GM18858 (cell line): ENCODE results near the gene GTF2IRD1.

Experiments
- ATAC-seq: cut with Tn5 transposase; IDR thresholded peaks from one replicate; pipeline ENCODE4 v1.9.1; 2021; ENCODE audit not compliant: unreplicated experiment

Gene GTF2IRD1

DNA sequence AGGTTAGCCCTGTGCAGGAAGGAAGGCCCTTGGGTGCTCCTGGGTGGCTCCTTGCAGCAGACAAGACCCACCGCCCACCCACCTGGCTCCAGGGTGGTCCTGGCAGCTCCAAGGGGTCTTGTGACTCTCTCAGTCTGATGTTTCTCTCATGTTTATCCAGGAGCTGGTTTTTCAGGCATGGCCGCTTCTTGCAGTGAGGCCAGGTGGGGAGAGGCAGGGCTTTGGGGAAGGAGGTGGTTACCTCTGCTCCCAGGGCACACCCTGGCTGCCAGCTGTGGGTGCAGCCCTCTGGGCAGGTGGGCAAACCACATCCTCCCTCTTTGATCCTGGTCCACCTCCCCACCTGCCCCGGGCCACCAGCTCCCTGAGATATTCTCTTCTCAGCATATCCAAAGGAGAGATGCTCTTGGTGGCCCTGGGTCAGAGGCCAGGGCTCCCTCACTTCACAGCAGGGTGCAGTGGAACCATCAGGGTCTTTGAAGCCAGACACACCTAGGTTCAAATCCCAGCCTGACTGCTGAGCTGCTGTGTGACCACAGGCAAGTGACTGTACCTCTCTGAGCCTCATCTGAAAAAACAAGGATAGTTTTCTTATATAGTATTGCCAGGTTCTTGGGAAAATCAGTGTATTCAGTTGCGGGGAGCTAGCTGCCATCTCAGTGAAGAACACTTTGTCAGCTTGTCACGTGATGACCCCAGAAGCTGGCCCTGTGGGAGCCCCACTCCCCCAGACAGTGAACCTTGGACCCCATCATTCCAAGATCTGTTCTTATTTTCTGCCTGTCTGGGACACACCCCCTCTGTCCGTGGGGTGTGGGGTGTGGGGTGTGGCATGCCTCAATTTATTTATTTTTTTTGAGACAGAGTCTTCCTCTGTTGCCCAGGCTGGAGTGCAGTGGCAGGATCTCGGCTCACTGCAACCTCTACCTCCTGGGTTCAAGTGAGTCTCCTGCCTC lies 11.5 kb downstream of the GTF2IRD1 start:
- ATAC-seq: no peak

DNA sequence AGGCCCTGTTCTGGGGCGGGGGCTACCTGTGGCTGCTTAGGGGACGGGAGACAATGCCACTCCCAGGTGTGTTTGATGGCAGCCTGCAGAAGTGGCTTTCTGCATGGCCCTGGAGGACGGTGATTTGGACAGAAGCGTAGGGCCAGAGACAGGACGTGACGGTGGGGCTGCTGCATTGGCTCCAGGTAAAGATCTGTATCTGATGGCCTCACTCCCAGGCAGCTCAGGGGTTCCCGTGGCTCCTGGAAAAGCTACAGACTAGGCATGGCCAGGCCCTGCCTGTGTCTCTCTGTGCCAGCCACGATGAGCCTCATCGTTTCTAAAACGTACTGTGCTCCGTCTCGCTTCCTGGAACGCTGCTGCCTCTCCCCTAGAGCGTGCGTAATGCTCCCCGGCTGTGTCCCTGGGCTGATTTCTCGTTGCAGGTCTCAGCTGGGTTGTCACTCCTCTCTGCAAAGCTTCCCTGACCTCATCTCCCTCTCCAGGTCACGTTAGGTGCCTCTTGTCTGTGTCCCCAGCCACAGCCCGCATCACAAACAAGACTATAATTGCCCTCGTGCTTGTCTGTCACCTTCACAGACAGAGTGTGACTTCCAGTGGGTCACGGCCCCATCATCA lies 12.6 kb downstream of the GTF2IRD1 start:
- no peak for ATAC-seq

DNA sequence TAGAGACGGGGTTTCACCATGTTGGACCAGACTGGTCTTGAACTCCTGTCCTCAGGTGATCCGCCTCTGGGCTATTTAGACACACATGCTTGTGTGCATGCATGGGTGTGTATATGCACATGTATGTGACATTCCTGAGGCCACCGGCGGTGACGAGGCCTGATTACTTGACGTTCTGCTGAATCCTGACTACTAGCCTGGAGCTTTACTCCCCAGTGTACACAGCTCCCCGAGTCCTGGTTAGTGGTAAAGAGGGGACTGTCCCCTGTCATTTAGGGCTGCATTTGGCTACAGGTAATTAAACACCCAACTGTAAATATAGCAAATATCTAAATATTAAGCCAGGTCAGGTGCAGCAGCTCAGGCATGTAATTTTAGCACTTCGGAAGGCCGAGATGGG lies 14.2 kb downstream of the GTF2IRD1 start:
- no peak for ATAC-seq

DNA sequence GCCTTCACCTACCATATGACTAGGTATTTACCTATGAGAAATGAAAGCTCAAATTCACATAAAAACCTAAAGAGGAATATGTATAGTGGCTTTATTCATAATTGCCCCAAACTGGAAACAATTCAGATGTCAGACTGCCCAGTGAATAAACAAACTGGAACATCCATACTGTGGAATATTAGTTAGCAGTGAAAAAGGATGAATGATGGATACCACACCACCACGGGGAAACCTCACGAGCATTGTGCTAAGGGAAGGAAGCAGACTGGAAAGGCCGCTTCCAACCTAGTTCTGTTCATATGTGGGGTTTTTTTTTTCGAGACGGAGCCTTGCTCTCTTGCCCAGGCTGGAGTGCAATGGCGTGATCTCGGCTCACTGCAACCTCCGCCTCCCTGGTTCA lies 16.8 kb downstream of the GTF2IRD1 start:
- no peak for ATAC-seq

DNA sequence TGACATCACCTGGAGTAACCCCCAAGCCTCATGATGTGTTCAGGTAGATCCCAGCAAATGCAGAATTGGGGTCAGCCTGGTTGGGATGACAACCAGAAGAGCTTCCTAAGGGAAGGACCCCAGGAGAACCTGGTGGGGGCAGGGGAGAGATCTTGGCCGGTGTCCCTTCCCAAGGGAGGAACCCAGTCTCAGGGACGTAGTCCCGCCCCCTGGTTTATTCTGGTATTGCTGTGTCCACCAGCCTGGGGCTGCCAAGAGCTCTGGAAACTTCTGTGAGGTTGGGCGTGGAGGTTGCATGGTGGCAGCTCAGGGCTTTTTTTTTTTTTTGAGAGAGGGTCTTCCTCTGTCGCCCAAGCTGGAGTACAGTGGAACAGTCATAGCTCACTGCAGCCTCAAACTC lies 19.4 kb downstream of the GTF2IRD1 start:
- ATAC-seq: no peak

DNA sequence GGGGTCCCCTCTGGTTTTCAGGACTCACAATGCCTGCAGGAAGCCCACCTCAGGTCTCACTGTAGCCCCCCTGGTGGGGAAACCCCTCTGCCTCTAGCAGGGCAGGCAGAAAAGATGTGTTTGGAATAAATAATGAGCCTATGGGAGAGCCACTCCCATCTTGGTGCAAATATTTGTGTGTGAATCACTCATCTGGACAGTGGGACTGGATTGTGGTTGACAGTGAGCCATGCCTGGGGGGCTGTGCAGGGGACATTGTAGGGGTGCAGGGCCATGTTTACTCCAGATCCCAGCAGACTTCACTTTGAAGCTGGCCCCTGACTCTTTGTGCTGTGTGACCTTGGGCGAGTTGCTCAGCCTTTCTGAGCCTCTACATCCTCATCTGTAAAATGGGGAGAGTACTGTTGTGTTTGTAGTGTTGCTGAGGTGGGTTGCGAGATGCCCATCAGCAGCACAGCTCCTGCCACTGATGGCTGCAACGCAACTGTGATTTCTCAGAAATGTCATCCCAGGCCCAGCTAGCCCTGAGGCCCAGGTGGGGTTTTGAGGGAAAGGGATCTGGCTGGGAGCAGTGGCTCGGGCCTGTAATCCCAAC lies 20.7 kb downstream of the GTF2IRD1 start:
- ATAC-seq: no peak

DNA sequence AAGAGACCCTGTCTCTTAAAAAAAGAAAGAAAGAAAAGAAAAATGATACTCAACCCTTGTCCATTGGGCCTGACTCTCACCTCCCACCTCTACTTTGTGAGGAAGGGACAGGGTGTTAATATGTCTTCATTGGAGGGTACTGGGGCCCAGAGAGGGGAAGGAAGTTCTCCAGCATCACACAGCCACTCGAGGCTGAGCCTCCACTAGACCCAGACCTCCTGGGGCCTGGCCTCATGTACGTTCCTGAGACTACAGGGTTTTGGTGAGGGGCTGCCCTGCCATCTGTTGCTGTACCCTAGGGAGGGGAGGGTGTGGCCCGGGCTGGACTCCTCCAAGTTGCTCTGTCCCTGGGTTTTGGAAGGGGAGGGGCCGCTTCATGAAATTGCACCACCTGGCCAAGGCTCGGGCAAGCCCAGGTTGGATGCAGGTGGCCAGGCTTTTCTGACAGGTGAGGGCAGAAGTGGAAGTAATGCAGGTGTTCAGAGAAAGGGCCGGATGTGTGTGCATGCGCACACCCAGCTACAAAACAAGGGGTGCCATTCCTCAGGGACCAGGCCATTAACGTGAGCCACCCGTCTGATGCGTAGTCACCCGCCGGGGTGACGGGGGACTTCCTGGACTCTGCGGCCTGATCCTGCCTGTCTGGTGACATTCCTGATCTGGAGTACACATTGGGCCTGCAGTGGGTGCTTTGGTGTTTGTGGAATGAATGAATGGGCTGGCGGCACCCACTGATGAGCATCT lies 21.7 kb downstream of the GTF2IRD1 start:
- no peak for ATAC-seq

DNA sequence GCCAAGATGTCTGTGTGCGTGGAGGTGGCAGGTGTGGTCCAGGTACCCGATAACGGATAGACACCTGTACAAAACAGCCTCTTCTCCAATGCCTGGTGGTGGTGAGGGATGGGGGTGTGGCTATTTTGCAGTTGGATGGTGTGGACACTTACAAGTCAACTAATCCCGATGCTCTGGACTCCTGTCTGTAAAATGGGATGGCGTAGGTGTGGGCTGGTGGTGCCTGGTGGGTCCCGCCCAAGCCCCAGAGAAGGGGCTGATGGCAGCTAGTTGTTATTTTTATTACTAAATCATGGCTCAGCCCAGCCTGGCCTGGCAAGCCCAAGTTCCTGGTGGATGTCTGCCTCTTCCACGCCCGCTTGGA lies 22.3 kb downstream of the GTF2IRD1 start:
- ATAC-seq: no peak

DNA sequence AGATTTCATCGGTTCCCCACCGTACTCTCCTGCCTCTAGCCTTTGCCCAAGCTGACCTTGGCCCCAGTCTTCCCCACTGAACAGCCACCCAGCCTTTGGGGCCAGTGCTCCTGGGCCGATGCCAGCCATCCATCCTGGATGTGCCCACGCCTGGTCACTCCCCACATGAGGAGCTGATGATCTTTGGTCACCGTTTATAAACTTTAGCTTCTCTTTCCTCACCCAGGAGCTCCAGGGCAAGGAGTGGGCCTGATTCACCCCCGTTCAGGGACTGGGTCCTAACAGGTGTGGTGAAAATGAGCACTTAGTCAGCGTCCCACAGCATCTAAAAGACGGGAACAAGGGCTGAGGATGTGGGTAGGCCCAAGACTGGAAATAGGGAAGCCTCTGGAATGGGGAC lies 22.9 kb downstream of the GTF2IRD1 start:
- ATAC-seq: no peak

DNA sequence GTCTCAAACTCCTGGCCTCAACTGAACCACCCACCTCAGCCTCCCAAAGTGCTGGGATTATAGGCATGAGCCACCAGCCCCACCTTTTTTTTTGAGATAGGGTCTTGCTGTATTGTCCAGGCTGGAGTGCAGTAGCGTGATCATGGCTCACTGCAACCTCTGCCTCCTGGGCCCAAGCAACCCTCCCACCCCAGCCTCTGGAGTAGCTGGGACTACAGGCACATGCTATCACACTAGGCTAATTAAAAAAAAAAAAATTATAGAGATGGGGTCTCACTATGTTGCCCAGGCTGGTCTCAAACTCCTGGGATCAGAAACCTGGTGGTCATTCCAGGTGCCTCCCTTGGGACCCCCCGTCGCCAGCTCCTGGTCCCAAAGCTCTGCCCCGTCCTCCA lies 25.0 kb downstream of the GTF2IRD1 start:
- ATAC-seq: no peak

DNA sequence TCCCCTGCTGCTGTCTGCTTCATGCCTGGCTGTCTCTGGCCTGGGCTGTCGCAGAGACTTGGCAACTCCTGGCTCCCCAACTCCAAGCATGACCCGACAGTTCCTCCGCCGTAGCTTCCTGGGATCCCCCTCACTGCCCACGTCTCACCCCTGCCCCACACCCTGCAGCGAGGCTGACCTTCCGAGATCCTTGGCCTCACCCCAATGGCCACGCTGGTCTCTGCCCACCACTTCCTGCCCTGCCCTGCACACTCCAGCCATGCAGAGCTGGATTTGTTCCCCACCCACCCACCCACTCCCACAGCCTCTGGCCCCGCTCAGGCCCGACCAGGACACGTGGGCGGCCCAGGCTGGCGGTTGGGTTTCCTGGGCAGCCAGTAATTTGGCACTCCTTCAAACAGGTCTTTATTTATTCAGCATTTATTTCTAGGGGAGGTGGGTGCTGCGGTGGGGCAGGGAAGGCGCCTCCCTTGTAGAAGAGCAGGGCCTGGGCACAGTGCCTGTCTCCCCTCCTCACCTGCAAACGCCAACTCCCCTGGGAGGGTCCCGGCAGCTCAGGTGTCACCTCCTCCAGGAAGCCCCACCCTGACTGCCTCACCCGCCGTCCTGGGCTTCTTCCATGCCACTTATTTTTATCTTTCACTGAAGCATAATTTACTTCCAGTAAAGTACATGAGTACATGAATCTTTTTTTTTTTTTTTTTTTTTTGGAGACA lies 25.5 kb downstream of the GTF2IRD1 start:
- no peak for ATAC-seq

DNA sequence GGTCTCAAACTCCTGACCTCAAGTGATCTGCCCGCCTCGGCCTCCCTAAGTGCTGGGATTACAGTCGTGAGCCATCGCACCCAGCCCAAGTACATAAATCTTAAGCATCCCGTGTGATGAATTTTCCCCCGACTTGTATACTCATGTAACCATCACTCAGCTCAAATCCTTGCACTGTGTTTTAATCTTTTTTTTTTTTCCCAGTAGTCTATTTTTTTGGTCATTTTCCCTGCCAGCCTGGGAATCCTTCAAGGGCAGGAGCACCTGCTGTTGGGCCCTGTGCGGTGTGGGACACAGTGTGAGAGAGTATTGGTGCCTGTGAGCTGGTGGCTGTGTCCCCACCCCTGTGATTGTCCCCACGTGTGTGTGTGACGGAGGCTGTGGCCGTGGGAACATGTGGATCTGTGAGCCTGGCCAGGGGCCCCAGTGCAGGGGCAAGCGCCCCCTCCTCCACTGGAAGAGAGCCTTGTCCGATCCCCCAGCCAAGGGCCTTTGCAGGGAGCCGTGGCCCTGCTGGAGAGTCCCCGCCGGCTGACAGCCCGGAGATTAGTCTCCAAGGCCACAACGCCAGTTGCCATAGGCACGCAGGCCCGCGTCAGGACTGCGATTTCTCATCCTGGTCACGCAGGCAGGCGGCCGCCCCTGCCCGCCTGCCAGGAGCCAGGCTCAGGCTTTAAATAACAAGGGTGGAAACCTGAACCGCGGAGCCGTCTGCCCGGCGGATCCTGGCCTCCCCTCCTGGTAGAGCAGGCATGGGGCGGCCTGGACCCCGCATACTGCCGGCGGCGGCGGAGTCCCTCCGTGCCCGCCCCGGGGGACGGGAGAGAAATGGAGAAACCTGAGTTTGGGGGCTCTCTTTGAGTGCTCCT lies 26.5 kb downstream of the GTF2IRD1 start:
- no peak for ATAC-seq

DNA sequence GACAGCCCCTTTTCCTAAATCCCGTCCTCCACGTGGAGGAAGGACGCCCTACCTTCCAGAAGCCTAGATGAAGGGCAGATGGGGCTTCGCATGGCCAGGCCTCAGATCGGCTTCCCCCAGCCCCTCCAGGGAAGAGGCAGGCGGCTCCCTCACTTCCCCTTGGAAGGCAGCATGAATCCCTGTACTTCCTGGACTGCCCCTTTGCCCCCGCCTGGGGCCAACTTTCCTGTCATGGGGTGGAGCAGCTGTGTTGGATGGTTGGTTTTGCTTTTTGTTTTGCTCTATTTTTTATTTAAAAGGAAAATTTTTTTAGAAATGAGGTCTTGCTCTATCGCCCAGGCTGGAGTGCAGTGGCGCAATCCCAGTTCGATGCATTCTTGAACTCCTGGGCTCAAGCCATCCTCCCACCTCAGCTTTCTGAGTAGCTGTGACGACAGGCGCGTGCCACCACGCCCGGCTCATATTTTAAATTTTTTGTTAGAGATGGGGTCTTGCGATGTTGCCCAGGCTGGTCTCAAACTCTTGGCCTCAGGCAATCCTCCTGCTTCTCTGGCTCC lies 27.2 kb downstream of the GTF2IRD1 start:
- no peak for ATAC-seq

DNA sequence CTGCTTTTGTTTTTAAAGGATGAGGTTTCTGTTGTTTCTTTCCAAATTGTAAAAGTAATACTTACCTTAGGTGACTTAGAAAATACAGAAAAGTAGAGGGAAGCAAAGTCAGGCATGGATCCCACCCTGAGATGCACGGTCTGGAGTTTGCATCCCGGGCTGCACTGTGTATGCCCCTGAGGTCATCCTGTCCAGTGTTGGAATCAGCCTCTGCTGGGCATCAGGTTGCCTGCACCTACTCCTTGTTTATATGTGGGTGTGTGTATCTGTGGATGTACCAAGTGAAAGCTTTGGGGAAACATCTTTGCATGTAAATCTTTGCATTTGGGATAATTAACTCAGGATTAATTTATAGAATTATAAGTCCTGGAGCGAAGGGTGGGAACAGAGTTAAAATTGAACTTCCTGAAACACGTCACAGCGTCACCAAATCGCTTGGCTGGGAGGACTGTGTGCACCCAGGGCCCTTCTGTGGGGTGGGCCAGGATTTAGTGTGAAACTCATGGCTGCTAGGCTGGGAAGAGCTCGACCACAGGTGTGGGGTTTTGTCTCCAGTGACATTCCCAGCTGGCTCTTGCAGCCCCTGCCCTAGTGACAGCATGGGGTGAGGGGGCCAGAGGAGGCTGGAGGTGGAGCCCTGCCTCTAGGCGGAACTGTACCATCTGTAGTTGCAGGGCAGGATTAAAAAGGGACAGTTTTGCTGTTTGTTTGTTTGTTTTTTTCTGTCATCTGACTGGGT lies 27.9 kb downstream of the GTF2IRD1 start:
- ATAC-seq: no peak

DNA sequence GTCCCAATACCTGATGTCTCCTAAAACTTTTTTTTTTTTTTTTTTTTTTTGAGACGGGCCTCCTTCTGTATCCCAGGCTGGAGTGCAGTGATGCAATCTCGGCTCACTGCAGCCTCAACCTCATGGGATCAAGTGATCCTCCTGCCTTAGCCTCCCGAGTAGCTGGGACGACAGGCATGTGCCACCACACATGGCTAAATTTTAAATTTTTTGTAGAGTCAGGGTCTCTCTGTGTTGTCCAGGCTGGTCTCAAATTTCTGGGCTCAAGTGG lies 28.4 kb downstream of the GTF2IRD1 start:
- ATAC-seq: no peak

DNA sequence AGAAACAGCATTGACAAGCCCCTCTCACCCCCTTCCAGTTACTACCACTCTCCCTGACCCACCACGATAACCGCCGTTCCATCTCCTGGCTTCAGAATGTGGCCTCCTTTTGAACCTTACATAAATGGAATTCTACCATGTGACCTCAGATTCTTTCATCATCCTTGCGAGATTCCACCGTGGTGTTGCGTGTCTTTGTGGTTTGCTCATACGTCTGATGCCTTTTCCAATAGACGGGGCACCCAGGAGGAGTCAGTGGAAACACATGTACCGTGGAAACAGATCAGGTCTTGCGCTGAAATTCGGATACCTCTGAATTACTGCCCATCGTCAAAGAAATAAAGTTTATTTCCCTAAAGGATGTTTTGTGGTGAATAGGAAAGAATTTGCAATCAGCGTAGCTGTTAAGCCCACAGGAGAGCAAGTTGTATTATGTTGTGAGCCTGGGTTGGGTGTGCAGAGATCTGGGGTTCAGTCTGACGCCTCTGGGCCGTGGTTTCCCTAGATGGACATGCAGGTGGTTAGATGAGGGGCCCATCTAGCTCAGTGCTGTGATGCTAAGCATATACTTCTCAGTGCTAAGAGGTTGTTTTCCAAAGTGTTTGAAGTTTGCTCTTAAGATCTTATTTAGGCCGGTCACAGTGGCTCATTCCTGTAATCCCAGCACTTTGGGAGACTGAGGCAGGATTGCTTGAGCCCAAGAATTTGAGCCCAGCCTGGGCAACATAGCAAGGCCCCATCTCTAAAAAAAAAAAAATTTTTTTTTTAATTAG lies 29.1 kb downstream of the GTF2IRD1 start:
- no peak for ATAC-seq

DNA sequence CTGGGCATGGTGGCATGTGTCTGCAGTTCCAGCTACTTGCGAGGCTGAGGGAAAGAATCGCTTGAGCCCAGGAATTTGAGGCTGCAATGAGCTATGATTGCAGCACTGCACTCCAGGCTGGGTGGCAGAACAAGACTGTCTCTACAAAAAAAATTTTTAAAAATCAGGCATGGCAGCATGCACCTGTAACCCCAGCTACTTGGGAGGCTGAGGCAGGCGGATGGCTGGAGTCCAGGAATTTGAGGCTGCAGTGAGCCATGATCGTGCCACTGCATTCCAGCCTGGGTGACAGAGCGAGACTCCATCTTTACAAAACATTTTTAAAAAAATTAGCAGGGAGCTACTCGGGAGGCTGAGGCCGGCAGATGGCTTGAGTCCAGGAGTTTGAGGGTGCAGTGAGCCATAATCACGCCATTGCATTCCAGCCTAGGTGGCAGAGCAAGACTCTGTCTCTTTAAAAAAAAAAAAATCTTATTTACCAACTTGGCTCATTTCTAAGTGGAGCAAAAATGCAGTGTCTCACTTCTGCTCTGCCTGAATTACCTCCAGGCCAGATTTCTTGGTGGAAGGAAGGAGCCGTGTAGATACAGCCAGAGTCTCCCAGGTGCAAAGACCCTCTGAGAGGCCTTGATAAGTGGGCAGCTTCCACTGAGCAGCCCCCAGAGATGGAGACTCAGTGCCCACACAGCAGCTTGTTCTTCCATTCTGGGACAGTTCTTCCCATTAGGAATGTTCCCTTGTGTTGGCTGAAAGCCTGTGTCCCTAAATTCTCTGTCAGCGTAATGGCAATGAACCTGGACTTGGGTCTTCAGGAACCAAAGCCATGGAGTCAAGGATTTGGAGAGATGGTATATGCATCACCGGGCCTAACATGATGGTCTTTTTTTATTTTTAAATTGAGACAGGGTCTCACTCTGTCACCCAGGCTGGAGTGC lies 30.0 kb downstream of the GTF2IRD1 start:
- no peak for ATAC-seq
